ENCODE data around the gene PML. TPM values are rescaled to one million over a fixed set of nuclear protein-coding genes. Genes with fewer than 3 reads are reported as not detected.

The PML gene
- total RNA-seq, 1 experiment from 2014 or later, result 24.6 TPM

DNA sequence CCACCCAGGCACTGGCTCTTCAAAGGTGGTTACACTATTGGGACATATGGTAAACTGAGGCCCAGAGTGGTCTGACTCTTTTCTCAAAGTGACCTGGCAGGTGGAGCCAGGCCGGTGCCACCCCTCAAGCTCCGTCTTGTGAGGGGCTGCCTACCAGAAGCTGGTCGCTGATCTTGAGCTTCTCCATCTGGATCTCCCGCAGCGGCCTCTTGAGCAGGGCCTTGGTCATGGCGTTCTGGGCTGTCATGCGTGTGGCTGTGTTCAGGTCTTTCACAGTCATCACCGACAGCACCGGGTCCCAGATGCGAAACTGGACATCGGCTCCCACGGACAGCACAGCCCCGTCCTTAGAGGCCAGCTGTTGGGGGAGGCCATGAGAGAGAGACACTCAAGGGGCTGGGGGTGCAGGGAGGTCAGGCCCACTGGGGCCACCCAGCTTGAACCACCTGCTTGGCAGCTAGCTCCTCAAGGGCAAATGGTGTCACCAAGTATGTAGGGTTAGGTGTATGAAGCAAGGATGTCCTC is 6.0 kb upstream of the PML start:
- Histone ChIP-seq H3K9me3 (ENCODE audit: control insufficient read depth, low read depth, low read length) (no peaks in the 10 kb centered on the region), H2AFZ (ENCODE audit: low read length) (no peak overlapping the region), H3T11ph (ENCODE audit: low read length) (no peak overlapping the region), H3K79me2 (ENCODE audit: insufficient read depth, low read length) (no peaks in the 10 kb centered on the region), H2BK120ac (ENCODE audit: low read depth, low read length, poor library complexity, severe bottlenecking) (no peak overlapping the region), H3K18ac (ENCODE audit: insufficient read length, low read depth, low read length) (no peak overlapping the region), H4K20me1 (ENCODE audit: control insufficient read depth, insufficient read depth, insufficient read length) (no peaks in the 10 kb centered on the region), H3K14ac (ENCODE audit: insufficient read depth, low read length) (no peak overlapping the region; the same call in 1 of the 2 replicates), H2BK12ac (ENCODE audit: insufficient read length, low read depth, low read length) (no peak overlapping the region), H2BK20ac (ENCODE audit: low read depth, low read length, poor library complexity, severe bottlenecking) (no peak overlapping the region), H3K27ac (ENCODE audit: insufficient read length, low read depth, low read length) (no peak overlapping the region), H3K79me1 (ENCODE audit: insufficient read depth, low read depth, low read length, poor library complexity, severe bottlenecking) (no peaks in the 10 kb centered on the region), H4K8ac (replicated peaks; ENCODE audit: insufficient read length, low read depth, low read length) (no peak overlapping the region), H3K4ac (ENCODE audit: low read depth, low read length) (no peak overlapping the region), H3K4me2 (ENCODE audit: insufficient read depth, insufficient read length, low read length) (no peak overlapping the region), H2AK5ac (ENCODE audit: insufficient read length, low read length) (no peak overlapping the region), H3K23ac (ENCODE audit: insufficient read length, low read depth, low read length) (no peak overlapping the region), H3K23me2 (ENCODE audit: insufficient read length, low read depth, low read length, poor library complexity, severe bottlenecking) (peaks cover 4% of the 10 kb centered on the region), H2BK5ac (ENCODE audit: insufficient read length, low read length) (no peak overlapping the region), H3K4me1 (ENCODE audit: insufficient read depth, low read length) (no peaks in the 10 kb centered on the region), H4K5ac (ENCODE audit: insufficient read length, low read depth, low read length) (no peak overlapping the region), H3K27me3 (ENCODE audit: insufficient read depth, low read length) (no peaks in the 10 kb centered on the region), H2BK15ac (ENCODE audit: low read depth, low read length) (no peak overlapping the region), H3K9ac (ENCODE audit: extremely low read depth, insufficient read length, low read length) (no peak overlapping the region), H4K91ac (ENCODE audit: insufficient read length, low read depth, low read length) (no peak overlapping the region), H3K56ac (ENCODE audit: insufficient read length, low read depth, low read length) (no peak overlapping the region)
- Mint-ChIP-seq H3K4me3 (no peak overlapping the region), H3K36me3 (ENCODE audit: insufficient read depth in 1 of 3, low read depth in 3 of 3) (no peaks in the 10 kb centered on the region), H3K9me3 (no peaks in the 10 kb centered on the region), H3K27ac (no peak overlapping the region), H3K27me3 (ENCODE audit: low read depth) (peaks cover 10% of the 10 kb centered on the region), H3K4me1 (peaks cover 6 to 11% of the 10 kb centered on the region in 2 experiments)
- WGBS (ENCODE audit: extremely low coverage, insufficient read length, low lambda C conversion rate), result no CpG with 5 or more reads among the region's 13 CpGs
- DNase-seq, result no peak
- TF ChIP-seq, protein P1, sequence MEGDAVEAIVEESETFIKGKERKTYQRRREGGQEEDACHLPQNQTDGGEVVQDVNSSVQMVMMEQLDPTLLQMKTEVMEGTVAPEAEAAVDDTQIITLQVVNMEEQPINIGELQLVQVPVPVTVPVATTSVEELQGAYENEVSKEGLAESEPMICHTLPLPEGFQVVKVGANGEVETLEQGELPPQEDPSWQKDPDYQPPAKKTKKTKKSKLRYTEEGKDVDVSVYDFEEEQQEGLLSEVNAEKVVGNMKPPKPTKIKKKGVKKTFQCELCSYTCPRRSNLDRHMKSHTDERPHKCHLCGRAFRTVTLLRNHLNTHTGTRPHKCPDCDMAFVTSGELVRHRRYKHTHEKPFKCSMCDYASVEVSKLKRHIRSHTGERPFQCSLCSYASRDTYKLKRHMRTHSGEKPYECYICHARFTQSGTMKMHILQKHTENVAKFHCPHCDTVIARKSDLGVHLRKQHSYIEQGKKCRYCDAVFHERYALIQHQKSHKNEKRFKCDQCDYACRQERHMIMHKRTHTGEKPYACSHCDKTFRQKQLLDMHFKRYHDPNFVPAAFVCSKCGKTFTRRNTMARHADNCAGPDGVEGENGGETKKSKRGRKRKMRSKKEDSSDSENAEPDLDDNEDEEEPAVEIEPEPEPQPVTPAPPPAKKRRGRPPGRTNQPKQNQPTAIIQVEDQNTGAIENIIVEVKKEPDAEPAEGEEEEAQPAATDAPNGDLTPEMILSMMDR (conservative IDR thresholded peaks at IDR 0.05), result no peak

All from H9 (cell line).